Stomach smooth muscle (tissue), 2 donors: Measurements from ENCODE around the gene IL26.
"Not testable (repeated sequence)": the region's sequence is repeated elsewhere in the genome, so short reads cannot be mapped to it uniquely, and the experiment has no call there.

Source experiments
- H3K27ac ChIP-seq: one replicate; pipeline ENCODE4 v1.7.0; 2013; ENCODE audit warnings: mild to moderate bottlenecking, low read length, inconsistent platforms
- H3K27me3 ChIP-seq, 2 donors: one replicate each; pipeline ENCODE4 v1.7.0; 2013; ENCODE audit warnings: low read length in 2 of 2; ENCODE audit not compliant: insufficient read depth in 2 of 2, control insufficient read depth in 1 of 2
- H3K36me3 ChIP-seq, 2 donors: one replicate each; pipeline ENCODE4 v1.7.0; 2013; ENCODE audit warnings: low read length in 2 of 2; ENCODE audit not compliant: control insufficient read depth in 2 of 2, insufficient read depth in 2 of 2
- H3K4me1 ChIP-seq: one replicate; pipeline ENCODE4 v1.7.0; 2013; ENCODE audit warnings: low read length; ENCODE audit not compliant: control insufficient read depth, insufficient read depth
- H3K4me3 ChIP-seq, 2 donors: one replicate each; pipeline ENCODE4 v1.7.0; 2013; ENCODE audit warnings: low read length in 2 of 2
- H3K9ac ChIP-seq, 2 donors: one replicate each; pipeline ENCODE4 v1.7.0; 2013; ENCODE audit warnings: low read length in 2 of 2, mild to moderate bottlenecking in 1 of 2
- H3K9me3 ChIP-seq, 2 donors: one replicate each; pipeline ENCODE4 v1.7.0; 2013; ENCODE audit warnings: low read length in 2 of 2; ENCODE audit not compliant: control insufficient read depth in 2 of 2
- donor health status: healthy.
- donor health status: Pancreatic carcinoma.

IL26 gene

GRCh38 chr12:68224613-68225285 lies 861 bp downstream of the IL26 start:
- Histone ChIP-seq H3K27ac (no peak overlapping the region), H3K9ac (no peak overlapping the region), H3K27me3 (no peaks in the 10 kb centered on the region), H3K36me3 (no peaks in the 10 kb centered on the region), H3K9me3 (no peaks in the 10 kb centered on the region), H3K4me1 (peaks cover 9% of the 10 kb centered on the region), H3K4me3 (no peak overlapping the region)

GRCh38 chr12:68223067-68223747 lies 2.4 kb downstream of the IL26 start:
- peaks cover 9% of the 10 kb centered on the region for H3K4me1 ChIP-seq
- no peaks in the 10 kb centered on the region for H3K27me3 ChIP-seq
- H3K9ac ChIP-seq = peak overlapping the region in 1 of 2 donors; percentile 18
- H3K4me3 ChIP-seq = peak overlapping the region; percentile 18 to 57
- no peaks in the 10 kb centered on the region for H3K9me3 ChIP-seq
- H3K27ac ChIP-seq = no peak overlapping the region
- H3K36me3 ChIP-seq = no peaks in the 10 kb centered on the region

- no peak overlapping the region for H3K9ac ChIP-seq
Observed at GRCh38 chr12:68222326-68222725, 3.3 kb downstream of the IL26 start.

GRCh38 chr12:68221497-68221896 lies 4.1 kb downstream of the IL26 start:
- Histone ChIP-seq H3K4me1 (peaks cover 9% of the 10 kb centered on the region), H3K9me3 (no peaks in the 10 kb centered on the region), H3K36me3 (no peaks in the 10 kb centered on the region), H3K9ac (no peak overlapping the region), H3K27ac (no peak overlapping the region), H3K27me3 (peaks cover 0 to 5% of the 10 kb centered on the region in 2 donors), H3K4me3 (no peak overlapping the region)

More at GRCh38 chr12:68222326-68222725, 3.3 kb downstream of the IL26 start:
- Histone ChIP-seq H3K27ac (no peak overlapping the region), H3K4me3 (no peak overlapping the region), H3K27me3 (no peaks in the 10 kb centered on the region), H3K4me1 (peaks cover 9% of the 10 kb centered on the region), H3K36me3 (no peaks in the 10 kb centered on the region), H3K9me3 (no peaks in the 10 kb centered on the region)

GRCh38 chr12:68210875-68211274 lies 14.7 kb downstream of the IL26 start:
- Histone ChIP-seq H3K4me3 (no peak overlapping the region), H3K27me3 (no peaks in the 10 kb centered on the region), H3K9ac (no peak overlapping the region), H3K36me3 (no peaks in the 10 kb centered on the region), H3K4me1 (no peaks in the 10 kb centered on the region), H3K27ac (no peak overlapping the region), H3K9me3 (no peaks in the 10 kb centered on the region)

GRCh38 chr12:68209048-68209728 lies 16.4 kb downstream of the IL26 start:
- not testable (repeated sequence) for H3K27ac ChIP-seq, H3K9me3 ChIP-seq, H3K4me3 ChIP-seq, H3K27me3 ChIP-seq, H3K9ac ChIP-seq, H3K36me3 ChIP-seq, H3K4me1 ChIP-seq

- no peaks in the 10 kb centered on the region for H3K27me3 ChIP-seq
- no peaks in the 10 kb centered on the region for H3K36me3 ChIP-seq
- H3K4me3 ChIP-seq = no peak overlapping the region
- no peak overlapping the region for H3K27ac ChIP-seq
- H3K4me1 ChIP-seq = no peaks in the 10 kb centered on the region
- H3K9ac ChIP-seq = no peak overlapping the region
- no peaks in the 10 kb centered on the region for H3K9me3 ChIP-seq
Observed at GRCh38 chr12:68207276-68207675, 18.3 kb downstream of the IL26 start.

GRCh38 chr12:68206446-68206845 lies 19.2 kb downstream of the IL26 start:
- Histone ChIP-seq H3K27ac (no peak overlapping the region), H3K4me3 (no peak overlapping the region), H3K9ac (no peak overlapping the region), H3K4me1 (no peaks in the 10 kb centered on the region), H3K9me3 (no peaks in the 10 kb centered on the region), H3K27me3 (no peaks in the 10 kb centered on the region), H3K36me3 (no peaks in the 10 kb centered on the region)

- H3K27me3 ChIP-seq = no peaks in the 10 kb centered on the region
Observed at GRCh38 chr12:68203460-68203875, 22.1 kb downstream of the IL26 start.

GRCh38 chr12:68200854-68201253 lies 24.8 kb downstream of the IL26 start:
- no peaks in the 10 kb centered on the region for H3K36me3 ChIP-seq
- no peak overlapping the region for H3K27ac ChIP-seq
- H3K27me3 ChIP-seq = no peaks in the 10 kb centered on the region
- H3K9ac ChIP-seq = no peak overlapping the region
- no peaks in the 10 kb centered on the region for H3K9me3 ChIP-seq
- H3K4me3 ChIP-seq = no peak overlapping the region
- H3K4me1 ChIP-seq = no peaks in the 10 kb centered on the region

More at GRCh38 chr12:68203460-68203875, 22.1 kb downstream of the IL26 start:
- H3K4me1 ChIP-seq = no peaks in the 10 kb centered on the region
- H3K4me3 ChIP-seq = no peak overlapping the region
- no peaks in the 10 kb centered on the region for H3K9me3 ChIP-seq
- no peak overlapping the region for H3K9ac ChIP-seq
- no peak overlapping the region for H3K27ac ChIP-seq
- no peaks in the 10 kb centered on the region for H3K36me3 ChIP-seq

GRCh38 chr12:68199127-68199526 lies 26.5 kb downstream of the IL26 start:
- H3K4me1 ChIP-seq = no peaks in the 10 kb centered on the region
- no peaks in the 10 kb centered on the region for H3K9me3 ChIP-seq

More at GRCh38 chr12:68199127-68199526, 26.5 kb downstream of the IL26 start:
- no peak overlapping the region for H3K9ac ChIP-seq
- H3K27ac ChIP-seq = no peak overlapping the region
- no peaks in the 10 kb centered on the region for H3K27me3 ChIP-seq
- no peak overlapping the region for H3K4me3 ChIP-seq
- H3K36me3 ChIP-seq = no peaks in the 10 kb centered on the region
